ENCODE results near the gene HDGFL2.

GRCh38 chr19:4528843-4529242 lies 56.7 kb downstream of the HDGFL2 start:
- TF ChIP-seq, protein P1, sequence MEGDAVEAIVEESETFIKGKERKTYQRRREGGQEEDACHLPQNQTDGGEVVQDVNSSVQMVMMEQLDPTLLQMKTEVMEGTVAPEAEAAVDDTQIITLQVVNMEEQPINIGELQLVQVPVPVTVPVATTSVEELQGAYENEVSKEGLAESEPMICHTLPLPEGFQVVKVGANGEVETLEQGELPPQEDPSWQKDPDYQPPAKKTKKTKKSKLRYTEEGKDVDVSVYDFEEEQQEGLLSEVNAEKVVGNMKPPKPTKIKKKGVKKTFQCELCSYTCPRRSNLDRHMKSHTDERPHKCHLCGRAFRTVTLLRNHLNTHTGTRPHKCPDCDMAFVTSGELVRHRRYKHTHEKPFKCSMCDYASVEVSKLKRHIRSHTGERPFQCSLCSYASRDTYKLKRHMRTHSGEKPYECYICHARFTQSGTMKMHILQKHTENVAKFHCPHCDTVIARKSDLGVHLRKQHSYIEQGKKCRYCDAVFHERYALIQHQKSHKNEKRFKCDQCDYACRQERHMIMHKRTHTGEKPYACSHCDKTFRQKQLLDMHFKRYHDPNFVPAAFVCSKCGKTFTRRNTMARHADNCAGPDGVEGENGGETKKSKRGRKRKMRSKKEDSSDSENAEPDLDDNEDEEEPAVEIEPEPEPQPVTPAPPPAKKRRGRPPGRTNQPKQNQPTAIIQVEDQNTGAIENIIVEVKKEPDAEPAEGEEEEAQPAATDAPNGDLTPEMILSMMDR (IDR thresholded peaks at IDR 0.05; ENCODE audit: insufficient read depth, low read depth, low read length): no peak
- no peak for TF ChIP-seq EZH2 (IDR thresholded peaks at IDR 0.05; ENCODE audit: insufficient read depth, low read length)
